HepG2 (cell line): ENCODE results near the gene ETS1. TPM values are rescaled to one million over a fixed set of nuclear protein-coding genes. Genes with fewer than 3 reads are reported as not detected.

Experiments used
- ATAC-seq: fragments of 200-7000 bp; cut with Tn5 transposase; 3 replicates; pipeline ENCODE4 v1.9.1; 2020; ENCODE audit warnings: mild to moderate bottlenecking, moderate library complexity
- BruUV-seq: library from RNA; stranded (reverse); fragments of 400-500 nt; replicated peaks from 2 replicates; lab custom pipeline; 2021; lab: Mats Ljungman, UMichigan
- CTCF ChIA-PET: fragments of 300-600 bp; formaldehyde crosslinking; extraction: SDS; loops from one replicate; lab custom pipeline; 2021; ENCODE audit warnings: low total read pairs, inconsistent platforms, low intra/inter-chr PET ratio; lab: Yijun Ruan, JAX
- POLR2A ChIA-PET: fragments of 350-600 bp; sonication (Branson Sonifier 250); formaldehyde crosslinking; loops from one replicate; lab custom pipeline; 2020; ENCODE audit warnings: antibody characterized with exemption, inconsistent platforms; lab: Yijun Ruan, JAX
- DNase-seq: peaks from one replicate; pipeline ENCODE4 v3.0.0-alpha.2; 2015; ENCODE audit warnings: low spot score
- FAIRE-seq: peaks from 3 replicates; lab custom pipeline; 2011; peaks lifted over from hg19 to GRCh38; lab: Jason Lieb, UNC
- H2AFZ ChIP-seq: one replicate; pipeline ENCODE4 v1.6.1; 2011; ENCODE audit warnings: low read length, inconsistent platforms
- H3K27ac ChIP-seq: fragments of 300-600 bp; 3 replicates; pipeline ENCODE4 v1.8.0; 2011; ENCODE audit warnings: mixed run types, mild to moderate bottlenecking, mixed read lengths, low read length, inconsistent platforms; ENCODE audit not compliant: insufficient read depth; ENCODE audit errors: extremely low read length
- H3K27me3 ChIP-seq, 2 experiments: fragments of 200-600 bp in 1 of 2; 2 replicates in 1 of 2; 3 replicates in 1 of 2; pipeline versions ENCODE4 v1.6.0 to v1.8.0; 2011; ENCODE audit warnings: low read length in 2 of 2, mild to moderate bottlenecking in 2 of 2, moderate library complexity in 2 of 2, inconsistent platforms in 1 of 2; ENCODE audit not compliant: insufficient read depth in 2 of 2, control insufficient read depth in 1 of 2
- H3K36me3 ChIP-seq, 2 experiments: fragments of 200-600 bp in 1 of 2; replicated peaks in 1 of 2; 2 replicates in 1 of 2; 3 replicates in 1 of 2; pipeline versions ENCODE4 v1.5.1 to v1.8.0; 2011; ENCODE audit warnings: low read length in 2 of 2, inconsistent platforms in 1 of 2; ENCODE audit not compliant: insufficient read depth in 2 of 2, control insufficient read depth in 1 of 2
- H3K4me1 ChIP-seq: 2 replicates; pipeline ENCODE4 v1.5.1; 2012; ENCODE audit warnings: low read length, inconsistent platforms; ENCODE audit not compliant: insufficient read depth
- H3K4me2 ChIP-seq: 2 replicates; pipeline ENCODE4 v1.6.0; 2011; ENCODE audit warnings: low read depth, low read length, inconsistent platforms
- H3K4me3 ChIP-seq, 3 experiments: fragments of 200-600 bp in 1 of 3; sonication (generic), shearing (Covaris generic) in 1 of 3; replicated peaks in 1 of 3; 2 replicates each; pipeline ENCODE4 v1.5.1; 2011 to 2016; ENCODE audit warnings: low read length in 3 of 3, inconsistent platforms in 2 of 3, low read depth in 2 of 3, mild to moderate bottlenecking in 2 of 3, control low read depth in 1 of 3, mixed read lengths in 1 of 3; ENCODE audit not compliant: insufficient read depth in 1 of 3
- H3K79me2 ChIP-seq: one replicate; pipeline ENCODE4 v1.6.1; 2011; ENCODE audit warnings: low read length, inconsistent platforms; ENCODE audit not compliant: insufficient read depth
- H3K9ac ChIP-seq: 2 replicates; pipeline ENCODE4 v1.6.0; 2011; ENCODE audit warnings: mild to moderate bottlenecking, low read depth, low read length, inconsistent platforms; ENCODE audit not compliant: insufficient read depth
- H3K9me3 ChIP-seq: 2 replicates; pipeline ENCODE4 v1.5.1; 2012; ENCODE audit warnings: mild to moderate bottlenecking, low read length
- H4K20me1 ChIP-seq: 2 replicates; pipeline ENCODE4 v1.6.0; 2011; ENCODE audit warnings: inconsistent platforms, mild to moderate bottlenecking, low read length, moderate library complexity; ENCODE audit not compliant: insufficient read depth
- AGO2 ChIP-seq: fragments of 200-400 bp; formaldehyde crosslinking; optimal IDR thresholded peaks from 2 replicates; pipeline ENCODE3; 2017; ENCODE audit warnings: mild to moderate bottlenecking, low read depth, low read length, moderate library complexity
- HOXD1 ChIP-seq: sonication (generic); formaldehyde crosslinking; IDR thresholded peaks from 2 replicates; pipeline ENCODE4 v1.5.0; 2020; ENCODE audit warnings: missing genetic modification reagents
- NFYC ChIP-seq: IDR thresholded peaks from 2 replicates; pipeline ENCODE4 v1.6.1; 2016; ENCODE audit warnings: missing genetic modification reagents, missing compliant biosample characterization
- SKI ChIP-seq: fragments of 450-650 bp; IDR thresholded peaks from one replicate; pipeline ENCODE4 v1.6.1; 2018; ENCODE audit warnings: mild to moderate bottlenecking; ENCODE audit not compliant: partially characterized antibody
- SNAI1 ChIP-seq: sonication (generic); formaldehyde crosslinking; IDR thresholded peaks from 2 replicates; pipeline ENCODE4 v1.5.0; 2020; ENCODE audit warnings: mild to moderate bottlenecking, missing genetic modification reagents, borderline replicate concordance
- ZBTB49 ChIP-seq: sonication (generic); formaldehyde crosslinking; IDR thresholded peaks from 2 replicates; pipeline ENCODE4 v1.4.0; 2020; ENCODE audit warnings: missing genetic modification reagents, borderline replicate concordance
- ZFX ChIP-seq: sonication (generic); formaldehyde crosslinking; IDR thresholded peaks from 2 replicates; pipeline ENCODE4 v1.4.0; 2020; ENCODE audit warnings: mild to moderate bottlenecking, low read depth, missing genetic modification reagents, moderate library complexity
- ZNF468 ChIP-seq: sonication (generic); formaldehyde crosslinking; IDR thresholded peaks from 2 replicates; pipeline ENCODE4 v1.8.0; 2022; ENCODE audit warnings: mild to moderate bottlenecking, moderate library complexity, missing genetic modification reagents
- ZNF646 ChIP-seq: sonication (generic); formaldehyde crosslinking; IDR thresholded peaks from 2 replicates; pipeline ENCODE4 v1.9.0; 2021; ENCODE audit warnings: mild to moderate bottlenecking, missing genetic modification reagents
- ZNF770 ChIP-seq: sonication (generic); formaldehyde crosslinking; IDR thresholded peaks from 2 replicates; pipeline ENCODE4 v1.5.0; 2020; ENCODE audit warnings: mild to moderate bottlenecking, missing genetic modification reagents
- WGBS: methylation state at CpG from one replicate; pipeline ENCODE4 v1.1.6; 2017; ENCODE audit warnings: low lambda C conversion rate; 5-methylcytosine and 5-hydroxymethylcytosine counted together
- in situ Hi-C: cut with HindIII; loops from 2 replicates; pipeline ENCODE4 v1.10.0; 2017; ENCODE audit warnings: low pct_unique_long_range_greater_than_20kb; ENCODE audit not compliant: extremely low pct_ligation_motif_present
- intact Hi-C: fragments of 100-400 bp; cut with micrococcal nuclease; formaldehyde crosslinking; loops from one replicate; pipeline ENCODE4 v1.10.0; 2022; ENCODE audit not compliant: unreplicated experiment
- polyA plus RNA-seq, 8 experiments: library from polyadenylated mRNA; depleted of rRNA in 3 of 8; stranded (reverse) in 7 of 8; unstranded in 1 of 8; fragments of >200 nt; fragmentation: Illumina TruSeq in 4 of 8; extraction: Trizol in 4 of 8; gene quantifications; 2 replicates each; pipeline versions ENCODE4 v1.2.1 to v1.2.3, GENCODE V29; 2011 to 2016; ENCODE audit warnings: low read depth in 4 of 8, missing spikeins in 1 of 8, mixed read lengths in 1 of 8; ENCODE audit not compliant: insufficient read depth in 1 of 8
- total RNA-seq, 5 experiments: library from RNA; depleted of rRNA; stranded (reverse); fragments of >200 nt; fragmentation: Illumina TruSeq; extraction: Trizol; gene quantifications; 2 replicates each; pipeline ENCODE4 v1.2.3, GENCODE V29; 2016; ENCODE audit warnings: low read depth in 1 of 5

ETS1 gene
- total and polyA plus RNA-seq, 2 of the 13 experiments (the other 11 are each of a cell fraction or from before 2014, with no cell fraction given): 0.18 to 0.34 TPM

DNA sequence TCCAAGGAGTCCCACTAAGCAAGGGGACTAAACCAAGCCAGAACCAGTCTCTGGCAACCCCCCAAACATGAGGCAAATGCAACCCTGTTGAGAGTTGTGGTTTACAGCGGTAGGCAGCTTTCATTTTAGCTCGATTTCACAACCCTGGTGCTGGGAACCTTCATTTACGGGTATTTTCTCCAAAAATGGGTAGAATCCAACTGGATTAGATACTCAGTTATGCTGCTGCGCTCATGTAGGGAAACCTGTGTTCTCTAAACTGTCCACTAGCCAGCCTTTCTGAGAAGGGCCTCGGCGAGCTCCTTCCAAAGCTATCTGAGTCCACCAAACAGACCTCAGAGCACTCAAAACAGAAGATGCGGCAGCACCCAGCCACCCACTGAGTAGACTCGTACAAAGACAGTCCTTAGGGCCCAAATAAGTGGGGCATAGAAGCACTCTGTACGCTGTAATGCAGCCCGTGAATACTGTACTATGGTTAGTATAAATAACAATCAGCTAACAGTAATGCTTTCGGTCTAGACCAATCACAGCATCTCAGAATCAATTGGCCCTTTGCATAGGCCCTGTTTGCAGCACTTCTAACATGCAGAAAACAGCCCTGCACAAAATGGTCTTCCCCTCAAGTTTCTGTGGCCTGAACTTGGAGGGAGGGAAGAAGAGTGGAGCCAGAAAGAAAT, 104.7 kb downstream of the ETS1 start:
- ATAC-seq: no peak
- H4K20me1 ChIP-seq: no peaks in the 10 kb centered on the region
- in situ Hi-C loops: no loop called here
- H3K4me3 ChIP-seq: no peak overlapping the region
- no peak for FAIRE-seq
- ChIA-PET CTCF (no interaction called here), POLR2A (no interaction called here)
- H3K4me2 ChIP-seq: no peak overlapping the region
- H3K9me3 ChIP-seq: no peaks in the 10 kb centered on the region
- no TSS peak for BruUV-seq
- no peaks in the 10 kb centered on the region for H3K4me1 ChIP-seq
- no peaks in the 10 kb centered on the region for H3K36me3 ChIP-seq
- no peak overlapping the region for H2AFZ ChIP-seq
- WGBS: 53% methylated on average over 11 of the region's 11 CpGs
- no peak overlapping the region for H3K27ac ChIP-seq
- H3K9ac ChIP-seq: no peak overlapping the region
- no peak for DNase-seq
- intact Hi-C loops: no loop called here
- no peaks in the 10 kb centered on the region for H3K79me2 ChIP-seq
- TF ChIP-seq ZNF646: no peak
- no peak for TF ChIP-seq NFYC (CRISPR knock-in tag)
- no peak for TF ChIP-seq ZFX
- no peak for TF ChIP-seq ZNF770 (CRISPR knock-in tag)
- TF ChIP-seq ZNF468: no peak
- no peak for TF ChIP-seq ZBTB49 (CRISPR knock-in tag)
- TF ChIP-seq AGO2: no peak
- TF ChIP-seq SKI: no peak
- no peak for TF ChIP-seq SNAI1
- TF ChIP-seq HOXD1 (CRISPR knock-in tag): no peak
- H3K27me3 ChIP-seq: no peaks in the 10 kb centered on the region; a peak in 1 of 5 replicates
